Cerebellar nuclear complex (tissue), 1 donor: ENCODE data around the gene NFX1.
"Not testable (repeated sequence)": the region's sequence is repeated elsewhere in the genome, so short reads cannot be mapped to it uniquely, and the experiment has no call there.

Experiments used
- DNase-seq, 2 experiments: peaks; one replicate each; lab custom pipeline; 2025; lab: John Stamatoyannopoulos, UW

Gene NFX1

DNA sequence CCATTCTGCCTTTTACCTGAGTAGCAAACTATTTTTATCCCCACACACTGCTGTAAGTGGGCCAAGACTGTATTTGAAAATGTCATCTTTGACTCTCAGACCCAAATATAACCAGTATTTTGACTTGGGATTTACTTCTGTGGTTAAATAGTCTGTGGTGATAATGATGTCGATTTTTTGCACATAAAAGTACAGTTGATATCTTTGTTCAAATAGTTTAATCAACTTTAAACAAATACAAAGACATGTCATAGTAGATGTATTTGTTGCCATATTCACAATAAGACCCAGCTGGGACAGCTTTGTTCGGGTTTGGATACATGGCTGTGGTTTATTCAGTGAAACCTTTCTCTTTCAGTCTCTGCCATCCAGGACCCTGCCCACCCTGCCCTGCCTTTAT lies 20.4 kb downstream of the NFX1 start:
- DNase-seq: no peak

DNA sequence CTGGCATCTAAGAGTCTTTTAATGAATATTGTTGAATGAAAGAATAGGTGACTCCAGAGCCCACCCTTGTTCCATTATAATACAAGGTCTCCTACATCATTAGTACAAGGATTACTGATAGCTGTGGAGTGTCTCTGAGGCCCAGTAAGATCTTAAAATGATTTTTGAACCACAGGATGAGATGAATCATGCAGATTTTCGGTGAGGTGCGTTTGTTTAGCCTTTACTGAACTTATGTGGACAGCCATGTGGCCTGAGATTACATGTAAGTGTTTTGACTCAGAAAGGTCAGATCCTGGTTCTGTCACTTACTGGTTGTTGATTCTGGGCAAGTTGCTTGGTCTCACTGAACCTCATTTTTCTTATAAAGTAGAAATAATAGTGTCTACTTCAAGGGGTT lies 21.6 kb downstream of the NFX1 start:
- no peak for DNase-seq

- no peak for DNase-seq
Observed at GRCh38 chr9:33315371-33315770, 25.1 kb downstream of the NFX1 start.

DNA sequence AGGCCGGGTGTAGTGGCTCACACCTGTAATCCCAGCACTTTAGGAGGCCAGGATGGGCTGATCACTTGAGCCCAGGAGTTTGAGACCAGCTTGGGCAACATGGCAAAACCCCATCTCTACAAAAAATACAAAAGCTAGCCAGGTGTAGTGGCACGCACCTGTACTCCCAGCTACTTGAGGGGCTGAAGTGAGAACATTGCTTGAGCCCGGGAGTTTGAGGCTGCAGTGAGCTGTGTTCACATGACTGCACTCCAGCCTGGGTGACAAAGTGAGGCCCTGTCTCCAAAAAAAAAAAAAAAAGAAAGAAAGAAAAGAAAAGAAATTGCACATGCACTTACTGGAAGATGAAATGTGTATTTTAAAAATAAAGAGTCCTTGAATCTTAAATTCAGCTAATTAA lies 26.8 kb downstream of the NFX1 start:
- DNase-seq: not testable (repeated sequence)

DNA sequence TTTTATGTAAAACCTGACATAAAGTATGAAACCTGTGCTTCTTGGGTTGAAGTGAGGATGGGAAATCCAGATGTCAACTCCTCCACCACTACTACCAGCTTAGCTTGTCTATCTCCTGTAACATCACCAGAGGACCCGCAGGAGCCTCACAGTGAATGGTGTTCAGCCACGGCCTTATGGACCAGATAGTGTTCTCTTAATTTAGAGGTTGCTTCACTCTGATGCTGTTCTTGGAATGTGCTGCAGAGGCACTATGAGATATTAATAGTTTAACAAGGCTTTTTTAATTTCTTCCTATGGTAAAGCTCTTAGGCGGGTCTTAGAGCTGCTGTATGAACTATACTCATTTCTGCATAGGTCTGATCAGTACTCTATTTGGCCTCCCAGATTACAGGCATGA lies 27.9 kb downstream of the NFX1 start:
- DNase-seq: no peak

DNA sequence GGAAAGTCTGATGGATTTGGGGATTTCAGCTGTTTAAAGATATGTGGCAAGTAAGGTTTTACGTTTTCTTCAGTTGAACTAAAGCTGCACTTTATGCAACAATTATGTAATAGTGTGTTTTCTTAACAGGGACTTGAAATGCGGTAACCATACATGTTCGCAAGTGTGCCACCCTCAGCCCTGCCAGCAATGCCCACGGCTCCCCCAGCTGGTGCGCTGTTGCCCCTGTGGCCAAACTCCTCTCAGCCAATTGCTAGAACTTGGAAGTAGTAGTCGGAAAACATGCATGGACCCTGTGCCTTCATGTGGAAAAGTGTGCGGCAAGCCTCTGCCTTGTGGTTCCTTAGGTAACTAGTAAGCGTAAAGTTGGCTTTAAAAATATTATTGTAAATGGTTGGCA lies 28.5 kb downstream of the NFX1 start:
- no peak for DNase-seq

DNA sequence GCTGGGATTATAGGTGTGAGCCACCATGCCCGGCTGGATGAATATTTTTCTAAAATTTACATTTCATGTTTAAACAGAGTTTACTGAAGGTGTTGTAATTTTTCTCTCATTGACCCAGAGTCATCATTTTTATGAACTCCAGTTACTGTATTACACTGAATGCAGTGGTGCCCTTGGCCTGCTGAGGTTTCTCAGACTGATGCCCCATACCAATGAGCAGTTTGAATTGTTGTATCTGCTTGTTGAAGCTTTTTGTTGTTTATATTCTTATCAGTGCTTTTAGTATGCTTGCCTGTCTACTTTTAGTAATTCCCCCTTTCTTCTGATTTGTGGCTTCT lies 29.9 kb downstream of the NFX1 start:
- no peak for DNase-seq

GRCh38 chr9:33320568-33321261 lies 30.4 kb downstream of the NFX1 start:
- DNase-seq: no peak

DNA sequence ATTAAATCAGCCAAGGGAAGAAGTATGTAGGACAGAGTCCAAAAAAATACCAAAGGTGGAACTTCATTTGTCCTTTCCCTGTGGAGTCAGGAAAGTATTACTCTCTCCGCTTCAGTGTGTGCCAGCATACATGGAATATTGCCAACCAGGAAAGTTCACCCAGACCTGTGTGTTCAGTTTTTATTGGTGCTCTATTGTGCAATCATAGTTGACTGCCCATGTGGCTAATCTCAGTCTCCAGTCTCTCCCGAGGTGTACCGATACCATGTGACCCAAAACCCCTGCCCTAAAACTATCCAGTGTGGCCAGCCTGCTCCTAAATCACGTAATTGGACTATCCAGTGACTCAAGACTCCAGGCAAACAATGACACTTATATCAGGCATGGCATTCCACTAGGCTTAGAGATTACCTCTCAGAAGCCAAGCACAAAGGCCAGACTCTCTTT lies 38.8 kb downstream of the NFX1 start:
- DNase-seq: no peak

- no peak for DNase-seq
Observed at GRCh38 chr9:33329979-33330378, 39.7 kb downstream of the NFX1 start.

DNA sequence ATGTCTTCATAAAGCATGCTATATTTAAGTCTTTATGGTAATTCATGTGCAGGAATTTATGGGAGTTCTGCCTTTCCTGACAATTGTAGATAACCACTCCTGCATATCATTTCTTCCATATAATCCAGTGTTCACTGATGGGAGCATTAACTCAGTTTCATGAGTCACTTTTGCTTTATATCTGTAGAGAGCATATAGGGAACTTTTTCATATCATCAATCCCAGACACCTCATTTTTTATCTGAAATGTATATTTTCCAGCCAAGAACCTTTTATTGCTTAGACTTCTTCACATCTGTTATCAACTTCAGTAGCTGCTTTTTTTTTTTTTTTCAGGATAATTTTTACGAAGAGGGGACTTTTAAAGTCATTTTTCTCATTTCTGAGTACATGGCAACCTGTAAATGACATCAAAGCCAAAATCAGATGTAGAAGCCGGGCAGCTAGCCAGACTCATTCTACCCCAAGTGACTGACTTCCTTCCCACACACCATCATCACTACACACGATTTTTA lies 41.1 kb downstream of the NFX1 start:
- no peak for DNase-seq

GRCh38 chr9:33332011-33332410 lies 41.7 kb downstream of the NFX1 start:
- no peak for DNase-seq

GRCh38 chr9:33332956-33333355 lies 42.6 kb downstream of the NFX1 start:
- DNase-seq: not testable (repeated sequence)

- DNase-seq: no peak
Observed at GRCh38 chr9:33340186-33340585, 49.9 kb downstream of the NFX1 start.

GRCh38 chr9:33341182-33341581 lies 50.9 kb downstream of the NFX1 start:
- no peak for DNase-seq

DNA sequence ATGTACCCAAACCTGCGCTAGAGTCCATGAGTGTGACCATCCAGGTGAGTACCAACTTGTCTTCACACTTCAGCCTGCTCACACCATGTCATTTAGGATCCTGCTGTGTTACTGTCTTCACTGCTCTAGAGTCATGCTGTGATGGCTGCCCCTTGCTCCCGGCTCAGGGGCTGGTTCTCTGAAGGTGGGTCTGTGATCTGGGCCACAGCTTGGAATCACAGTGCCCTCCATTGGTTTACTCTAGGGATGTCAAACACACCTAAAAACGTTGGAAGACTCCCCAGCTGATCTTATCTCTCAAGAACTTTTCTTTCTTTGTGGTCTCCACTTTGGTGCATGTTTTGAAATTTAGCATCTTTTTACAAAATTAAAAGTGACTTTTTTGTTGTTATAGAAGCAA lies 53.8 kb downstream of the NFX1 start:
- DNase-seq: no peak

- no peak for DNase-seq
Observed at GRCh38 chr9:33346564-33346963, 56.2 kb downstream of the NFX1 start.

DNA sequence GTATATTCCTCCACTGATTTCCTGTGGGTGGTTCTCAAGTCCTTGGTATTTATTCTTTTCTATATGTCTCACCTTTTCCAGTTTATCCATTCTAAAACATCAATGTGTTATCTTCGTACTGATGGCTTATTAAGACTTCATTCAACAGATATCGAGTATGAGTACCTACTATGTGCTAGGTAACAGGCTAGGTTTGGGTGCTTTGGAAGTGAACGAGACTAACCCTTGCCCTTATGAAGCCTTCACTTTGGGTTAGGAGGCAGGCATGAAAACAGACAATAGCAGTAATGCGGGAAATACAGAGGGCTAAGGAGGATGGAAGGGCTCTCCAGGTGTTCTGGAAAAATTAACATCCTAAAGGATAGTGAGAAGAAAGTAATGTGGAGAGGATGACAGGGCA lies 58.7 kb downstream of the NFX1 start:
- no peak for DNase-seq

- no peak for DNase-seq
Observed at GRCh38 chr9:33349743-33350142, 59.4 kb downstream of the NFX1 start.

DNA sequence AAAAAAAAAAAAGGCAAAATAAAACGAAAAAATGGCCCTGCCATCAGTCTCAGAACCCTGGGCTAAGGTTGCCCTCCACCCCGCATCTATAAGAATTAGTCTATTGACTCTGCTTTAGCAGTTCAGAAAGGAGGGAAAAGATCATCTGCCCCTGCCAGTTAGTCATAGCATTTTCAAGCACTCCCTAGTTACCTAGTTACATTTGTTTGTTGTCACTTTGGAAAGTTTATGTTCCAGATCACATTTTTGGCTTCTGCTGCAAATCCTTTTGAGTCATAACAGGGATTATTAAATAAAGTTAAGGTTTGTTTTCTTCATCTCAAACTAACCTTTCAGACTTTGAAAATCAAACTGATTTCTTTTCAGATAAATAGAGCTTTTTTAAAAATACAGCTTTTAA lies 60.0 kb downstream of the NFX1 start:
- no peak for DNase-seq

DNA sequence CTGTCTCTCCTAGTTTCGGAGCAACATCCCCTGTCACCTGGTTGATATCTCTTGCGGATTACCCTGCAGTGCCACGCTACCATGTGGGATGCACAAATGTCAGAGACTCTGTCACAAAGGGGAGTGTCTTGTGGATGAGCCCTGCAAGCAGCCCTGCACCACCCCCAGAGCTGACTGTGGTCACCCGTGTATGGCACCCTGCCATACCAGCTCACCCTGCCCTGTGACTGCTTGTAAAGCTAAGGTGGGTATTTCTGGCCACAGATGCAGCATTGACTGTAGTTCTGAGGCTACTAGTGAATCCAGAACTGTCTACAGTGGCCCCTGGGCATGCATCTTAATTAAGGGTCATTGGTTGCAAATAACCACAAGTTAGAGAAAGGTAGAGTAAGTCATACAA lies 61.2 kb downstream of the NFX1 start:
- DNase-seq: no peak

DNA sequence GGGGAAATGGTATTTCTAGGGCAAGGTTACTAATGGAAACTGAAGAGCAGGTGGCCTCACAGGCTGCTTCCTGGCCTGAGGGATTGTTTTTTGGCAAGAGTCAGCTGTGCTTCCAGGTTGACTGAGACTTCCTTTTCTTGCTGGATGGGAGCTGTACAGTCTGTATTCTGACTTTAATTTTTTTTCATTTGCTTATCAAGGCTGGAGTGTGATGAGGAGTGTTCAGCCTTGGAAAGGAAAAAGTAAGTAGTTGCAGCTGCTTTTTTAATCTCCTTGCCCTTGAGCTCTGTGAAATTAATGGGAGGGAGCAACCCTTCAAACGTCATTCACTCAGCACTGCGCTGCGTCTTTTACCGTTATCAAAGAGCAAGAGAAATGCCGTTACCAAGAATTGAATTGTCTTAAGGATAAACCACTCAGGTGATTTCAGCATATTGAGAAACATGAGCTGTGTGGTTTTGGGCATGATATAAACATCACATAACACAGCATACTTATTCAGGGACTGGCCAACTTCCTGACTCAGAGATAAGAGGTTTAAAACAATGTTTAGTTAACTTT lies 64.4 kb downstream of the NFX1 start:
- DNase-seq: peak in 1 of 2 experiments; percentile 51

DNA sequence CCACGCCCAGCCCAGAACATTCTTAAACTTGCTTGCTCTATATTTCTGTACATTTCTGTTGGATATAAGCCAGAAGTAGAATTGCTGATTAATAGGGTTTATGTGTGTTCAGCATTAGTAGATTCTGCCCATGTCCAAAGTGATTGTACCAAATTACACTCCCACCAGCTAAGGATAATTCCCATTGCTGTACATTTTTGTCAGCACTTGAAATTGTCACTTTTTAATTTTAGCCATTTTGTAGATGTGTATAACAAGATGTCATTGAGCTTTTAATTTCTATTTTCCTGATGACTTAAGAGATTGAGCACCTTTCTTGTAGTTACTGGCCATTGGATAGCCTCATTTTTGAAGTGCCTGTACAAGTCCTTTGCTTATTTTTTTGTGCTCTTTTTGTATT lies 65.6 kb downstream of the NFX1 start:
- no peak for DNase-seq

DNA sequence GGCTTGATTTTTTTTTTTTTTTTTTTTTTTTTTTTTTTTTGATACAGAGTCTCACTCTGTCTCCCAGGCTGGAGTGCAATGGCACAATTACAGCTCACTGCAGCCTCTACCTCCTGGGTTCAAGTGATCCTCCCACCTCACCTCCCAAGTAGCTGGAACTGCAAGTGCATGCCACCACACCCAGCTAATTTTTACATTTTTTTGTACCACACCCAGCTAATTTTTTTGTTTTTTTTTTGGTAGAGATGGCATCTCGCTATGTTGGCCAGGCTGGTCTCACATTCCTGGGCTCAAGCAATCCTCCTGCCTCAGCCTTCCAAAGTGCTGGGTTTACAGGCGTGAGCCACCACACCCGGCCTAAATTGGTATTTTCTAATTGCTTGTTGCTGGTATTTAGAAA lies 68.3 kb downstream of the NFX1 start:
- DNase-seq: not testable (repeated sequence)
